Mesenteric fat pad (tissue), 1 donor: ENCODE measurements around the gene NRDE2. TPM values are rescaled to one million over a fixed set of nuclear protein-coding genes. Genes with fewer than 3 reads are reported as not detected.

Source experiments
- total RNA-seq: library from RNA; stranded (reverse); fragmentation: NEBNext Ultra II Directional; extraction: Animal tissue kit (Norgen Biotek cat#: 25700); gene quantifications from one replicate; pipeline ENCODE4 v1.2.1, GENCODE V29; 2021
- donor health status: DM: yes; HTN: yes; CAD: no.

The NRDE2 gene
- total RNA-seq, 1 donor from 2014 or later, result 17.2 TPM

Other genes starting within 250 kb of the NRDE2 start
- 107 TPM for gene PSMC1, start 75.4 kb downstream of the NRDE2 start, total RNA-seq
- 549 TPM for gene CALM1, start 65.1 kb upstream of the NRDE2 start, total RNA-seq